Measurements from ENCODE around the gene ZMAT5.

ZMAT5 gene

DNA sequence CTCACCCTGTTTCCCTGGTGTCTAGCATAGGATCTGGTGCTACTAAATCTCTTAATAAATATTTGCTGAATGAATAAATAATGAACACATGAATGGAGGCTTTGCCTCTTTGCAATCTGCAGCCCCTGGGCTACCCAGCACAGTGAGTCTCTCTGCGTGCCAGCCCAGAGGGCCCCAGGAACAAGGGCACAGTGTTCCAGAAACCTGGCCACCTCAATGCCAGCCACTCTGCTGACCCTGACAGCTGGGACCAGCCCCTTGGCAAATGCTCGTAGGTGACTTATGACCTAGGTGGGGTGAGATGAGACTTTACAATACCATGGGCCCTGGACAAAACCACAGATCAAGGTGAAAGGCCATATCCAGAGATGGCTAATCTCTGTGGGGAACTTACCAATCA is 32.0 kb upstream of the ZMAT5 start:
- Histone ChIP-seq H3K9me3 (ENCODE audit: low read length) (no peaks in the 10 kb centered on the region), H4K20me1 (ENCODE audit: insufficient read depth, low read length) (no peaks in the 10 kb centered on the region), H3K79me2 (ENCODE audit: insufficient read depth, low read length) (no peaks in the 10 kb centered on the region), H2AFZ (ENCODE audit: low read length) (no peak overlapping the region), H3K4me2 (ENCODE audit: low read length) (no peak overlapping the region), H3K9ac (ENCODE audit: low read length) (no peak overlapping the region), H3K27me3 (ENCODE audit: insufficient read depth, low read length) (no peaks in the 10 kb centered on the region), H3K4me1 (ENCODE audit: insufficient read depth, low read length, severe bottlenecking) (no peaks in the 10 kb centered on the region), H3K27ac (ENCODE audit: low read depth, low read length, poor library complexity, severe bottlenecking) (no peak overlapping the region), H3F3A (ENCODE audit: insufficient read depth, low read length) (no peaks in the 10 kb centered on the region), H3K4me3 (ENCODE audit: low read depth, low read length, poor library complexity, severe bottlenecking) (no peak overlapping the region), H3K9me2 (ENCODE audit: low read depth, low read length) (no peaks in the 10 kb centered on the region), H3K36me3 (ENCODE audit: insufficient read depth, low read length) (peaks cover 63% of the 10 kb centered on the region)
- no peak for TF ChIP-seq EZH2 (IDR thresholded peaks at IDR 0.05; ENCODE audit: borderline replicate concordance, low read length)
- TF ChIP-seq, protein P1, sequence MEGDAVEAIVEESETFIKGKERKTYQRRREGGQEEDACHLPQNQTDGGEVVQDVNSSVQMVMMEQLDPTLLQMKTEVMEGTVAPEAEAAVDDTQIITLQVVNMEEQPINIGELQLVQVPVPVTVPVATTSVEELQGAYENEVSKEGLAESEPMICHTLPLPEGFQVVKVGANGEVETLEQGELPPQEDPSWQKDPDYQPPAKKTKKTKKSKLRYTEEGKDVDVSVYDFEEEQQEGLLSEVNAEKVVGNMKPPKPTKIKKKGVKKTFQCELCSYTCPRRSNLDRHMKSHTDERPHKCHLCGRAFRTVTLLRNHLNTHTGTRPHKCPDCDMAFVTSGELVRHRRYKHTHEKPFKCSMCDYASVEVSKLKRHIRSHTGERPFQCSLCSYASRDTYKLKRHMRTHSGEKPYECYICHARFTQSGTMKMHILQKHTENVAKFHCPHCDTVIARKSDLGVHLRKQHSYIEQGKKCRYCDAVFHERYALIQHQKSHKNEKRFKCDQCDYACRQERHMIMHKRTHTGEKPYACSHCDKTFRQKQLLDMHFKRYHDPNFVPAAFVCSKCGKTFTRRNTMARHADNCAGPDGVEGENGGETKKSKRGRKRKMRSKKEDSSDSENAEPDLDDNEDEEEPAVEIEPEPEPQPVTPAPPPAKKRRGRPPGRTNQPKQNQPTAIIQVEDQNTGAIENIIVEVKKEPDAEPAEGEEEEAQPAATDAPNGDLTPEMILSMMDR (IDR thresholded peaks at IDR 0.05; ENCODE audit: low read length), result no peak

DNA sequence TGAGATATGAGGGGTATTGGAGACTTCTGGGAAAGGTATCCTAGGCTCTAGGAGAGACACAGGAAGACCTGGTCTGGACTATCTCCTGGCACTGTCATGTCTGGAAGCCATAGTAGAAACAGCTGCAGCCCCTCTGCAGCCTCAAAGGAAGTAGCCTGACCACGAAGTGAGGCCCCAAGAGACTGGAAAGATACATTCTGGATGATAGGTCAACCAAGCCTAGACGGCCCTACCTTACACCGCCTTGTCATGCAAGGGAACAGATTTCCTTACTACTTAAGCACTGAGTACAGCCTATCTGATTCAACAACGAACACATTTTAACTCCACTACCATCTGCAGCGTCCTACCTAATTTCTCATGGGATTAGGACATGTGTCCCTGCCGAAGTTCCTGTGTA is 31.5 kb upstream of the ZMAT5 start:
- H3K79me2 ChIP-seq (ENCODE audit: insufficient read depth, low read length), result no peaks in the 10 kb centered on the region
- no peaks in the 10 kb centered on the region for H3K9me2 ChIP-seq (ENCODE audit: low read depth, low read length)
- H3K9me3 ChIP-seq (ENCODE audit: low read length), result no peaks in the 10 kb centered on the region
- no peak overlapping the region for H2AFZ ChIP-seq (ENCODE audit: low read length)
- no peaks in the 10 kb centered on the region for H3K4me1 ChIP-seq (ENCODE audit: insufficient read depth, low read length, severe bottlenecking)
- no peak for TF ChIP-seq EZH2 (IDR thresholded peaks at IDR 0.05; ENCODE audit: borderline replicate concordance, low read length)
- TF ChIP-seq, protein P1 (IDR thresholded peaks at IDR 0.05; ENCODE audit: low read length), result no peak
- H3F3A ChIP-seq (ENCODE audit: insufficient read depth, low read length), result no peaks in the 10 kb centered on the region
- peaks cover 62% of the 10 kb centered on the region for H3K36me3 ChIP-seq (ENCODE audit: insufficient read depth, low read length)
- no peak overlapping the region for H3K27ac ChIP-seq (ENCODE audit: low read depth, low read length, poor library complexity, severe bottlenecking)
- H3K27me3 ChIP-seq (ENCODE audit: insufficient read depth, low read length), result no peaks in the 10 kb centered on the region
- no peak overlapping the region for H3K4me2 ChIP-seq (ENCODE audit: low read length)
- no peak overlapping the region for H3K9ac ChIP-seq (ENCODE audit: low read length)
- H4K20me1 ChIP-seq (ENCODE audit: insufficient read depth, low read length), result no peaks in the 10 kb centered on the region
- H3K4me3 ChIP-seq (ENCODE audit: low read depth, low read length, poor library complexity, severe bottlenecking), result no peak overlapping the region

DNA sequence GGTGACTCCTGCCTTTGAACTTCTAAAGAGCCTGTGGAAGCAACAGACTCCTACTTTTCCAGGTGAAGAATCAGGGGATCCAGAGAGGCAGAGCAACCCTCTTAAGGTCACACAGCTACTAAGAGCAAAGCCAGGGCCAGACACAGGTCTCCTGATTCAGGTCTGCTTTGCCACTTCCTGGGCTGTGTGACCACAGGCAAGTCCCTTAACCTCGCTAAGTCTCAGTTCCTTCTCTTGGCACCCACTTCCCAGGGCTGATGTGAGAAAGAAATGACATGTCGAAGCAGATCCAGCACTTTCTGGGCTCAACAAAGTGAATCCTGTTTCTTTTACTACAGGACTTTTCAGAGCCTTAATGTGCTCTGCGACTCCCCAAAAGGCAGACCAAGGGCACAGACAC is 30.5 kb upstream of the ZMAT5 start:
- H3K27me3 ChIP-seq (ENCODE audit: insufficient read depth, low read length), result no peaks in the 10 kb centered on the region
- no peaks in the 10 kb centered on the region for H3K79me2 ChIP-seq (ENCODE audit: insufficient read depth, low read length)
- no peaks in the 10 kb centered on the region for H4K20me1 ChIP-seq (ENCODE audit: insufficient read depth, low read length)
- H3F3A ChIP-seq (ENCODE audit: insufficient read depth, low read length), result no peaks in the 10 kb centered on the region
- no peaks in the 10 kb centered on the region for H3K9me3 ChIP-seq (ENCODE audit: low read length)
- no peak overlapping the region for H2AFZ ChIP-seq (ENCODE audit: low read length)
- H3K36me3 ChIP-seq (ENCODE audit: insufficient read depth, low read length), result peaks cover 71% of the 10 kb centered on the region
- H3K27ac ChIP-seq (ENCODE audit: low read depth, low read length, poor library complexity, severe bottlenecking), result no peak overlapping the region
- no peak overlapping the region for H3K4me3 ChIP-seq (ENCODE audit: low read depth, low read length, poor library complexity, severe bottlenecking)
- H3K9ac ChIP-seq (ENCODE audit: low read length), result no peak overlapping the region
- no peak for TF ChIP-seq EZH2 (IDR thresholded peaks at IDR 0.05; ENCODE audit: borderline replicate concordance, low read length)
- TF ChIP-seq, protein P1 (IDR thresholded peaks at IDR 0.05; ENCODE audit: low read length), result no peak
- no peaks in the 10 kb centered on the region for H3K4me1 ChIP-seq (ENCODE audit: insufficient read depth, low read length, severe bottlenecking)
- no peaks in the 10 kb centered on the region for H3K9me2 ChIP-seq (ENCODE audit: low read depth, low read length)
- no peak overlapping the region for H3K4me2 ChIP-seq (ENCODE audit: low read length)

Data from OCI-LY1 (cell line).